PFSK-1 (cell line): ENCODE data around the gene NES.

Experiments
- POLR2AphosphoS5 ChIP-seq: IDR thresholded peaks from 2 replicates; pipeline ENCODE4 v1.6.1; 2012; ENCODE audit warnings: low read depth, mild to moderate bottlenecking, control low read depth, low read length, moderate library complexity
- REST ChIP-seq, 2 experiments: IDR thresholded peaks; 2 replicates each; pipeline versions ENCODE4 v1.6.1 to v1.8.0; 2011 to 2012; ENCODE audit warnings: low read depth in 2 of 2, low read length in 2 of 2, control low read depth in 1 of 2, inconsistent platforms in 1 of 2, mild to moderate bottlenecking in 1 of 2, moderate library complexity in 1 of 2; ENCODE audit not compliant: insufficient read depth in 1 of 2
- SIN3A ChIP-seq: IDR thresholded peaks from 2 replicates; pipeline ENCODE4 v1.6.1; 2012; ENCODE audit warnings: mild to moderate bottlenecking, low read length, moderate library complexity, borderline replicate concordance; ENCODE audit not compliant: insufficient read depth
- TAF1 ChIP-seq: IDR thresholded peaks from 2 replicates; pipeline ENCODE4 v1.6.1; 2012; ENCODE audit warnings: low read length, control low read depth, borderline replicate concordance; ENCODE audit not compliant: insufficient read depth

GRCh38 chr1:156618853-156619581 is 58.2 kb downstream of the NES start, which contains the start of gene HAPLN2:
- no peak for TF ChIP-seq POLR2AphosphoS5
- TF ChIP-seq SIN3A, result no peak
- TF ChIP-seq REST (IDR thresholded peaks at IDR 0.05; ENCODE audit: insufficient read depth in 1 of 2, low read depth in 2 of 2, low read length in 2 of 2), result no peak
- TF ChIP-seq TAF1, result no peak
